ENCODE measurements around the gene AURKAIP1.

- TF ChIP-seq CTCF (IDR thresholded peaks at IDR 0.05): no peak
- TF ChIP-seq POLR2A (IDR thresholded peaks at IDR 0.05): no peak
Measured at GRCh38 chr1:1419363-1419812, 44.4 kb upstream of the AURKAIP1 start.
